Breast epithelium (tissue), 4 donors: ENCODE results near the gene MATN4. TPM values are rescaled to one million over a fixed set of nuclear protein-coding genes. Genes with fewer than 3 reads are reported as not detected.
A peak's percentile ranks its signal among the peaks of the same experiment; 100 is the strongest.

ENCODE experiments used
- DNase-seq, 2 donors: peaks; one replicate each; pipeline ENCODE4 v3.0.0-alpha.2; 2019; ENCODE audit warnings: low spot score in 2 of 2
- H3K27ac ChIP-seq, 2 donors: fragments of 200-600 bp; sonication (generic) in 1 of 2; one replicate each; pipeline ENCODE4 v1.5.1; 2016 to 2019; ENCODE audit warnings: mild to moderate bottlenecking in 1 of 2
- H3K27me3 ChIP-seq, 2 donors: fragments of 200-600 bp; sonication (generic) in 1 of 2; one replicate each; pipeline versions ENCODE4 v1.5.1 to v1.6.0; 2017 to 2019; ENCODE audit warnings: control low read depth in 1 of 2, mild to moderate bottlenecking in 1 of 2
- H3K36me3 ChIP-seq: fragments of 200-600 bp; one replicate; pipeline ENCODE4 v1.5.1; 2019
- H3K4me1 ChIP-seq, 2 donors: fragments of 200-600 bp; sonication (generic); one replicate each; pipeline ENCODE4 v1.5.1; 2016 to 2019; ENCODE audit warnings: control low read depth in 1 of 2
- H3K4me3 ChIP-seq, 3 donors: fragments of 200-600 bp; sonication (generic); 1 replicate in 2 of 3; 2 replicates in 1 of 3; pipeline ENCODE4 v1.5.1; 2016 to 2019; ENCODE audit warnings: mild to moderate bottlenecking in 3 of 3, moderate library complexity in 2 of 3
- H3K9me3 ChIP-seq, 2 donors: fragments of 200-600 bp; sonication (generic) in 1 of 2; one replicate each; pipeline ENCODE4 v1.5.1; 2016 to 2019; ENCODE audit warnings: control low read depth in 1 of 2
- CTCF ChIP-seq, 3 donors: fragments of 450-650 bp; IDR thresholded peaks; one replicate each; pipeline ENCODE4 v1.5.1; 2016 to 2017; ENCODE audit warnings: antibody characterized with exemption in 3 of 3, mild to moderate bottlenecking in 3 of 3, moderate library complexity in 3 of 3
- POLR2A ChIP-seq: fragments of 450-650 bp; IDR thresholded peaks from one replicate; pipeline ENCODE4 v1.6.1; 2016; ENCODE audit warnings: antibody characterized with exemption, mild to moderate bottlenecking, moderate library complexity
- POLR2AphosphoS5 ChIP-seq, 3 donors: sonication (generic); formaldehyde crosslinking; IDR thresholded peaks; one replicate each; pipeline ENCODE4 v1.6.1; 2017; ENCODE audit warnings: antibody characterized with exemption in 3 of 3
- intact Hi-C: fragments of 100-400 bp; cut with DNase I; formaldehyde crosslinking; loops from one replicate; pipeline ENCODE4 v1.15.1; 2023; ENCODE audit warnings: low total_unique reads
- total RNA-seq, 3 donors: library from RNA; depleted of rRNA; stranded (reverse); fragments of >200 nt; gene quantifications; one replicate each; pipeline ENCODE4 v1.1.0, GENCODE V29; 2016

Gene MATN4
- total RNA-seq, 3 donors from 2014 or later = 0.33 to 1.6 TPM; not detected in 1

GRCh38 chr20:45336530-45337366 is 28.6 kb upstream of the MATN4 start:
- Histone ChIP-seq H3K4me1 (peaks cover 26 to 50% of the 10 kb centered on the region in 2 donors), H3K4me3 (peak overlapping the region in 1 of 3 donors; percentile 42), H3K36me3 (no peaks in the 10 kb centered on the region), H3K27me3 (no peaks in the 10 kb centered on the region), H3K27ac (peak overlapping the region; percentile 97 to 99), H3K9me3 (no peaks in the 10 kb centered on the region)
- peak in 1 of 3 donors; percentile 51 for TF ChIP-seq POLR2AphosphoS5 (IDR thresholded peaks at IDR 0.05)
- no peak for TF ChIP-seq CTCF (IDR thresholded peaks at IDR 0.05)
- intact Hi-C loops = no loop called here
- DNase-seq = peak; percentile 69 to 81

GRCh38 chr20:45330476-45330875 is 22.4 kb upstream of the MATN4 start:
- no peaks in the 10 kb centered on the region for H3K9me3 ChIP-seq
- no peaks in the 10 kb centered on the region for H3K27me3 ChIP-seq
- no peaks in the 10 kb centered on the region for H3K36me3 ChIP-seq
- peak overlapping the region; percentile 59 to 76 for H3K27ac ChIP-seq
- DNase-seq = no peak
- H3K4me1 ChIP-seq = no peaks in the 10 kb centered on the region
- no peak for TF ChIP-seq CTCF (IDR thresholded peaks at IDR 0.05)
- no peak for TF ChIP-seq POLR2A
- no peak for TF ChIP-seq POLR2AphosphoS5 (IDR thresholded peaks at IDR 0.05)
- no peak overlapping the region for H3K4me3 ChIP-seq
- intact Hi-C loops = no loop called here

GRCh38 chr20:45329497-45330319 is 21.6 kb upstream of the MATN4 start:
- TF ChIP-seq CTCF (IDR thresholded peaks at IDR 0.05) = no peak
- TF ChIP-seq POLR2AphosphoS5 (IDR thresholded peaks at IDR 0.05) = peak; percentile 33 to 74 (median 66)
- TF ChIP-seq POLR2A = no peak
- H3K27me3 ChIP-seq = no peaks in the 10 kb centered on the region
- no peaks in the 10 kb centered on the region for H3K9me3 ChIP-seq
- H3K27ac ChIP-seq = peak overlapping the region; percentile 59 to 76
- no peaks in the 10 kb centered on the region for H3K36me3 ChIP-seq
- H3K4me1 ChIP-seq = no peaks in the 10 kb centered on the region
- H3K4me3 ChIP-seq = no peak overlapping the region
- peak in 1 of 2 donors; percentile 88 for DNase-seq
- intact Hi-C loops = no loop called here

- Histone ChIP-seq H3K4me1 (no peaks in the 10 kb centered on the region), H3K9me3 (no peaks in the 10 kb centered on the region), H3K27me3 (no peaks in the 10 kb centered on the region), H3K4me3 (no peak overlapping the region), H3K36me3 (no peaks in the 10 kb centered on the region), H3K27ac (peak overlapping the region; percentile 59 to 76)
- TF ChIP-seq POLR2A (no peak), POLR2AphosphoS5 (IDR thresholded peaks at IDR 0.05) (peak in 1 of 3 donors; percentile 28), CTCF (IDR thresholded peaks at IDR 0.05) (no peak)
- DNase-seq = no peak
- intact Hi-C loops = no loop called here
Observed at GRCh38 chr20:45328451-45328850, 20.4 kb upstream of the MATN4 start.

GRCh38 chr20:45325371-45325770 is 17.3 kb upstream of the MATN4 start:
- Histone ChIP-seq H3K4me3 (no peak overlapping the region), H3K36me3 (no peaks in the 10 kb centered on the region), H3K27me3 (no peaks in the 10 kb centered on the region), H3K9me3 (no peaks in the 10 kb centered on the region), H3K4me1 (no peaks in the 10 kb centered on the region), H3K27ac (peak overlapping the region in 1 of 2 donors; percentile 40)
- intact Hi-C loops = no loop called here
- TF ChIP-seq CTCF (IDR thresholded peaks at IDR 0.05) = no peak
- peak in 1 of 3 donors; percentile 41 for TF ChIP-seq POLR2AphosphoS5 (IDR thresholded peaks at IDR 0.05)
- DNase-seq = no peak
